Activated CD8-positive, alpha-beta memory T cell treated with anti-CD3 and anti-CD28 coated beads, Interleukin-2, amount 50 U/mL, for 48 hours (primary cell): ENCODE results near the gene SCUBE2.

Experiments used
- DNase-seq: peaks from one replicate; pipeline ENCODE4 v3.0.0-alpha.2; 2020

The SCUBE2 gene

DNA sequence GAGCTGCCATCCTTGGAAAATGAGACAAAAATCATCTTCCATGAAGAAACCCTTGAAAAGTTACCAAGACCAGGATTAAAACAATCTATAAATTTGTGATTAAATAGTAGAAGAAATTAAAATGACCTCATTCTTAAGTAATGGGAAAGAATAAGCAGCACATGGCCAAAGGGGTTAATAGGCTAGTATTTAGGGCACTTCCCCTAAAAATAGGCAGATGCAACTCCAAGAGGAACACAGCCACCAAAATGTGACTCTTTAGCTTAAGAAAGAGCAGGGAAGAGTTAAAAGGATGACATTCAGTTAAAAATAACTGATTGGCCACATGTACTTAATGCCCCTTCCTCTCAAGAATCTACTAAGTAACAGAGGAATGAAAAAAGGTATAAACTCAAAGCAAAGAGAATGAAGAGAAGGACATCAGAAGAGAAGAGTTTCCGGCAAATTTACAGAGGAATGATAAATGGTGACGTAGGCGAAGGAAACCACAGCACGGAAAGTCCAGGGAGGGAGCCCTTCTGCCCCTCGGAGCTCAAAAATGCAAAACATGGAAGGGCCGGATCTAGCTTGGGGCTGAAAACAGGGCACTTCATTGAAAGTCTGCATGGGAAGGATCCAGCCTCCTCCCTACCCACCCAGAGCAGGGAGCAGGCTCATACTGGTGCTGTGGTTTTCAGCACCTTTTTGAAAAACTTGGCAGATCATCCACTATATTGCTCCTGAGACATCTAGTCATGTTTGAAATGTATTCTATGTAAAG, 17.8 kb downstream of the SCUBE2 start:
- DNase-seq, result no peak

DNA sequence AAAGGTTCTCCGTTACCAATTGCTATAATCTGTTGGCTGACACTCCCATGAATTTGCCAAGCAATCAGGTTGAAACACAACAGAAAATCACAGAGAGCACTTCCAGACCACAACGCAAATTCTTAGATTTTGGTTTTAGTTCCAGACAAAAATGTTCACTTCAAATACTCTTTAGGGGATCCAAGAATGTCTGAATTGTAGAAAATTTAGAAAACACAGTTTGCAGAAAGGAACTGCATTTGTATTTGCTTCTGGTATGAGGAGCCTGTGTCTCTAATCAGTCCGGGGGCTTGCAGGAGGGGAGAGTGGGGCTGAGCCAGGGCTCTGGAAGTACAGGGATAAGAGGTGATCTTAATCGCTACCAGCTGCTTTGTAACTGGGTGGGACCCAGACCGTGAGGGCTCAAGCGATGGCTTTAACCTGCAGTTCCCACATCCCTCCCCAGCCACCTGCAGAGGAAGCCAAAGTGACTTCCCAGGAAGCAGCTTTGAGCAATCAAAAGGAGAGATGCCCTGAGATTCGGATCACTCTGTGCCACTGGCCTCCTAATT, 18.7 kb downstream of the SCUBE2 start:
- no peak for DNase-seq

DNA sequence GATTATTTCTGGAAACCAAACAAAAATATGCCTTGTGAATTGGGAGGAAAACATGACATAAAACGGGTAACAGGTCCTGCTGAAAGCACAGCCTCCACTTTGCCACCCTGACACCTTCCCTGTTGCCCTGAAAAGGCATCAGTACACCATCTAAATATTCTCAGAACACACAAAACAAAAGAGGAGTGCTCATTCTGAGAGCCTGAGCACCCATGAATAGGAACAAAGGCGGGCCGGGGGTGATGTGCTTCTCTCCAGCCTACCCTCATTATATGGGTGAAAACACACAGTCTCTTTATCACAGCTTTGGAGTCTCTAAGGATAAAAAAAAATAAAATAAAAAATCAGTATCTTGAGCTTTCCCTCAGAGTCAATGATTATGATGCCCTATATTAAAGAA, 19.7 kb downstream of the SCUBE2 start:
- DNase-seq, result no peak

DNA sequence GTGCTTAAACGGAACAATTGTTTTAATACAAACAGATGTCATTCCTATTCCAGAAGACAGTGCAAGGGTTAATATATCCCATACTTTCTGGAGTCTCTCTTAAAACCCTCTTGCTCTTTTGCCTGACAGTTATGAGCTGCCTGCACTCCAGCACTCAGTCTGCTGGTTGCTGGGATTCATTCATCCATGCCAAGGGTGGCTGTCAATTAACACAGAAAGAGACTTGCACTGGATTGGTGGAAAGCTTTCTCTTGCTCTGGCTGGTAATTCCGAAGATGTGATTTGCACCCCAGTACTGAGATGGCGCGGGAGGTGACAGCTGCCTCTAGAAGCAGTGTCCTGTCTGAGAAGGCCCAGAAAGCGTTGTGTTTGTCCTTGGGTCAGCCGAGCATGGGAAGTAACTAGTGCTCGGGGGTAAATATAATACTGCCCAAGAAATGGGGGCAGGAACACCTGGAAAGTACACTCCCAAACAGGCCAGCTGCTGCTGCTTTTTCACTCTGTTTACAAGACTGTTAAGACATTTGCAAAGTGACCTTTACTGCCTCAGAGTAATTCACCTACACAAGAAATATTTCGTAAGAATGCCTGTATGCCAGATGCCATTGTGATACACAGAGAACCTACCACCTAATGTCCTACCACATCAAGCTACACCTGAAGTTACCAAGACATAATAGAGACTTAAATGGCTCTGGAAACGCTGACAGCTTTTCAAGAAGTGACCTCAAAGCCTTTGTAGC, 20.5 kb downstream of the SCUBE2 start:
- no peak for DNase-seq

DNA sequence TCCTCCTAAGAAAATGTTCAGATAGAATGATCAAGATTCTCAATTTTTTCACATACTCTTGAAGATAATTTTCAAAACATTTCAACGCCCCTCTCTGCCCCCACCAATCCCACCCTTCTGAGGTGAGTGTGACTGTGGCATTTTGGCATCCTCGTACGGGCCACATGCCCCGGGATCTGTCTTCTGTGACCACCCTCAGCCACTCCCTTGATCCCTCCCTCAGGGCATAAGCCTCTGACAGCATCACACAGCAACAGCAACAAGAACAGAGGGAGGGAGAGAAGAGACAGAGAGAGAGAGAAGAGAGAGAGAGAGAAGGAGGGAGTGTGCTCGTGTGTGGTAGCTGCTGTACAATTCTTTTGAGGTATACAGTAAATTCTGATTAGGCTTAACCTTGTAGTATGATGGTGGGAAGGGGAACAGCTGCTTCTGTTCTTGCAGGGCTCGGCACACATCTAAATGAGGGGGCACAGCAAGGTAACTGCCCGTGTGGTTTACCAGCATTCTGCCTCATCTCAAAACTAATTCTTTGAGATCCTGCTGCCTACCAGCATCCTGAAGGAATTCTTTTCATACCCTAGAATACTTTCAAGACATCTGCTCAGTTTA, 21.4 kb downstream of the SCUBE2 start:
- DNase-seq, result no peak

DNA sequence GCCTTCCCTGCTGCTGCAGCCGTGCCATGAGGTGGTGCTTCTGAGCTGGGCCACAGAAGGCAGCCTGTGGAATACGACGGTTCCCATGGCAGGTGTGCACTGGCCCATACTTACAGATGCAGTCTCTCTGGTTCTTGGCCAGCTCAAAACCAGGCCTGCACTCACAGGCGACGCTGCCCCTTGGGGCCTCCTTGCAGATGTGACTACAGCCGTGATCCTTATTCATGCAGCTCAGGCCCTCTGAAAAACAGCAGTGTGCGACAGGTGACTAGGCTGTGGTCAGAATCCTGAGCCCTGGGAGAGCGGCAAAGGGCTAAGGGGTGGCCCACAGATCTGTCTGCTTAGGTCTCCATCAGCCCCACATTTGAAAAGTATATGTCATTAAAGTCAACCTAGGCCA, 22.1 kb downstream of the SCUBE2 start:
- DNase-seq, result no peak

DNA sequence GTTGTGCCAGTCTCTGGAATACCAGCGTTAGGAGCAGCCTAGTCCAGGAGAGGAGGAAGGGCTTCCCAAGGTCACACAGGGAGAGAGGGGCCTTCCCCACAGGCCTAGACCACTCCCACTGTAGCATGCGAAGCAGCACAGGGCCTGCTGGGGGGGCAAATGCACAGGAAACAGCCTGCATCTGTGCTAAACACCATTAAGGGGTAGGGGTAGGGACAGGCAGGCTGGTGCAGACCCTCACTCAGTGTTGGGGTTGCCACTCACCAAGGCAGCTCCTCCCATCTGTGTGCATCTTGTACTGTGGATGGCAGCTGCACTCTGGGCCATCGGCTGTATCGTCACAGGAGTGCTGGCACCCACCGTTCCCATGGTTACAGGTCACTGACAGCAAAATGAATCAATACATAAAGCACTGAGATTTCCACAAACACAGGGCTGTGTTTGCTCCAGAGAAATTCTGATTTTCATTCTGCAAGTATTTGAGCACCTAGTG, 24.9 kb downstream of the SCUBE2 start:
- DNase-seq, result no peak

DNA sequence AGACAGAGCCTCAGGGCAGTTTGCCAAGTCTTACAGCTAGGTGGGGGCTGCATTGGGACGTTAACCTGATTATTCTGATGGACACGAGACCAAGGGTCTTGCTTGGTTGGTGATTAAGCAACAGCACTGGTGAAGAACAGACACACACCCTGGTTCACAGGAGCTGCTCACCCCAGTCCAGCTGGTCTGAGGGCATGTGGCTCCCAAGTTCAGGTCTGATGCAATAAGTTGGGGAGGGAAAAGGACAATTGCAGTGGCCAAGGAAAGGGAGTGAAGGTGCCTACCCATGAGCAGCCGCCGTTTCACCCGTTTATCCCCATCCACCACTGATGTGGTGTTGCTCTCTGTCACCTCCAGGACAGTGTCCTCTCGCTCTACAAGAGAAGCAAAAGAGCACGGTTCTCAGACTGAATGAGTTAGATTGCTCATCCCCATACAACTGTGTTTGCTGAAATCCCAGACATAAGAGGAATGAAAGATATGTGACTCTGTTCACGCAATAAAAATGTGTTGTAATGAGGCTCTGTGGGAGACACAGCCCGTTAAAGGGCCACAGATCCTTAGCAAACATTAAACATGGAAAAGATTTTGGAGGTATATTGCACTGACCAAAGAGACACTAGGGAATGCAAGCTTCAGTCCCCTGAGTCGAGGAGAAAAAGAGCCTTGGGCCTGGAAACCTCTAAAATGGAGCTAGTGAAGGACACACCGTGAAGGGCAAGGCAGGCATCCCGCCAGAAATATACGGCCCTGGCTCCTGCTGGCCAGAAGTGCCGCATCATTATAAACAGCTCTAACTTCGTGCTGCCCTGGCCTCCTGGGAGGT, 25.6 kb downstream of the SCUBE2 start:
- no peak for DNase-seq

DNA sequence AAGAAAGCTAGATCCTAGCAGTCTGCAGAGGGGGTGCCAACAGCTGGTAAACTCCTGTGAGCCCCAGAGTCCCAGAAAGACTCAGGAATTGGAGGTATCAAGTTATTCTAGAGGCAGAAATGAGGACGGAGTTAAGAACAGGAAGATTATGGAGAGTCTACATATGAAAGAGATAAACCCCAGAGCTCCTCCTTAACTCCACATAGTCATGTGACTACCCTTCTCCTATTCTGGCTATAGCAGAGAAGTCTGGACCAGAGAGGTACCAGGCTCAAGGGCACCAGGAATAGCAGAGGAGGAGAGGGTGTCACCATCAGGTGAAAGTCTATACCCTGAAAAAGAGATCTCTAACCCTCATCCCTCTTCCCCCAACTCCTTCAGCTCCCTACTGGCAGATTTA, 29.6 kb downstream of the SCUBE2 start:
- DNase-seq, result no peak

DNA sequence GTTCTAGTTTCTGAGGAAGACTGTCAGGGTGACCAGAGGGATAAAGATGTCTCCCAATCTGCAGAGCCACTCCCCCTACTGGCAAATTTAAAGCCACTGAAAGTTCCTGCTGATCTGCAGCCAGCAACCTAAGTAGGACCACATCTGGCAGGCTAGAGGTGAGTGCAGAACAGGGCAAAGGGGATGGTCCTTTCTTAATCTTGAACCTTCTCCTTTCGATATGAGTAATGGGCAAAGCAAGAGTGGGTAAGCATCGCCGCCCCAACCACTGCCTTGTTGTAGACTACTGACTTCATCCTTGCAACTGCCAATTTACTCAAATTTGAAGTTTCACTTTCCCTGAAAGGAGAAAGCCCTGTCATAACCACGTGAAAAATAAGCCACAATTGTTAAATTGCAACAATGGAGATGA, 30.7 kb downstream of the SCUBE2 start:
- DNase-seq, result peak; percentile 79

DNA sequence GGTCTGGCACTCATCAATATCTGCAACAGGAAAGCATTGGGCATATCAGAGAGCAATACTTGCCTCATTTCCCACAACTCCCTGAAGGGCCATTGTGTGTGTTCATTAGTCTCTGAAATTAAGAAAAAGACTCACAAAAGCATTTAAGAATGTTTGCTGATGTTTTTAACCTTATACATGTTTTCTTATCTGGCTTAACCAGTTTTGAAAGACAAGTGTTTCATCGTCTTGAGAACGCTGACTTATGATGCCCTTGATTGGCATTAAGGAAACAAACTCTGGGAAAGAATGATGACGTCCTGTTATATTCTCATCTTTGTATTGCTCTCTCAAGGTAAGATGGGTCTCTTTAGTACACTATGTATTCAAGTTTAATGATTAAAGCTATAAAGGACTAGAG, 32.0 kb downstream of the SCUBE2 start:
- DNase-seq, result no peak

DNA sequence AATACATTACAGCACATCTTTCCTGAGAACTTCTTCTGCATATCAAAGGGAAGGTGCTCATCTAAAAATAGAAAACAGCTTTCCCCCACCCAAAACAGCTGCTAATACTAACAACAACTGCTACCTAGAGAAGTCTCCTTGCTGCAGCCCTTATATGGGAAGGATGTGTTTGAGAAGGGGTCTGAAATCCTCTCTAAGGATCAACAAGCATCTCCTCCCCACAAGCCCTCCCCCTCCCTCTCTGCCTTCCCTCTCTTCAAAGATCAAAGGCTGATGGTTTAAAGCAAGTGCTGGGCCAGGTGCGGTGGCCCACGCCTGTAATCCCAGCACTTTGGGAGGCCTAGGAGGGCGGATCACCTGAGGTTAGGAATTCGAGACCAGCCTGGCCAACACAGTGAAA, 33.5 kb downstream of the SCUBE2 start:
- DNase-seq, result no peak

DNA sequence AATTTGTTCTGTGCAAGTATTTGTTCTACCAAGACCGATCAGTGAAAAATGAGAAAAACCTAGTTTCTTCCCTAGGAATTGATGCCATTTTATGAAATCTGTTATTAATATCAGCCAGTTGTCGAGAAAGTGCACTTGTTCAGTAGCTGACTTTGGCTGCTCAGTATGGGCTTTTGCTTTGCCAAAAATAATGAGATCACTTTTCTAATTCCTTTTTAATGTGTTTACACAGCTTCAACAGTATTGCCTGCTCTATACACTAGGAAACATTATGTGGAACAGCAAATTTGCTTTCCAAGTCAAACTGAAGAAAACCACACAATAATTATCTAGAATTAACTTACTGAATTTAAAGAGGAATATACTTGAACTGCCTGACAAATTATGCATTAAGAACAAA, 34.4 kb downstream of the SCUBE2 start:
- no peak for DNase-seq

DNA sequence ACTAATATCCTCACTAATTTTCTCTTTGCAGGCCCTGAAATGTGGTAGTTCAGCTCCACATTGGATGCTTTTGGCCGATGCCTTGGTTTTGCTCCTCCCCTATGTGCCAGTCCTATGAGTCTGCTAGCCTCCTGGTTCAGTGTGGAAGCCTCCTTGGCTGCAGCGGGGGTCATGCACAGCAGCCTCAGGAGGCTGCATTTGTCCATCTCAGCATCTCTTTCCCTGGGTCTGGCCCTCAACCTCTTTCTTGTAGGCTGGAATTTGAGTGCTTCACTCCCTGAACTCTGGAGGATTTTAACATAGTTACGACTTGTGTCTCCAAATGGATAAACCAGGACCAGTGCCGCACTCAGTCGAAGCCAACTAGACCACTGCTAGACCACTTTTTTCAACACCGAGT, 34.9 kb downstream of the SCUBE2 start:
- no peak for DNase-seq

DNA sequence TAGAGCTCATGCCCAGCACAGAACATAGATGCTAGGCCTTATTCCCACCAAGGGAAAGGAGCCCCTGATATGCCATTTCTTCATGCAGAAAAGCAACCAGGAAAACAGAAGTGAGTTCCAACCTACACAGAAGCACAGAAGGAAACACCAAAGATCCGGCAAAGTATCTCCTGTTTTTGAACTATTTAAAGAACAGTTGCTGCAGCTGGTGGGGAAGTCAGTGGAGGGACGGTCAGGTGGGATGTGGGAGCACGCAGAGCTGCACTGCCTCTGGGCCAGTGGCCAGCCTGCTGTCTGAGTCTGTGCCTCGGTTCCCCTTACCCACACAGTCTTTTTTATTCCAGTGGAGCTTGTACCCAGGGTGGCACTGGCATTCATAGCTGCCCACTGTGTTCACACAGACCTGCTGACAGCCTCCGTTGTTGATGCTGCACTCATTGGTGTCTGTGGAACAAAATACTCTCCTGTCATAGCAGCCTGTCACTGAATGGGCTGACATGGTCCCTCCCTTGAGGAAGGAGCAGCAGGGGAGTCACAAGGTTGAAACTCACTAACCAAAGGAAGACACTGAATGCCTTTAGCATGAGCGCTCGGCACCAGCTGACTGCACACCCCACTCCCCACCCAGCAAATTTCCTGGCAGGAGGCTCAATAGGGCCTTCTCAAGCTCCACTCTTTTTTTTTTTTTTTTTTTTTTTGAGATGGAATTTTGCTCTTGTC, 37.9 kb downstream of the SCUBE2 start:
- DNase-seq, result no peak

DNA sequence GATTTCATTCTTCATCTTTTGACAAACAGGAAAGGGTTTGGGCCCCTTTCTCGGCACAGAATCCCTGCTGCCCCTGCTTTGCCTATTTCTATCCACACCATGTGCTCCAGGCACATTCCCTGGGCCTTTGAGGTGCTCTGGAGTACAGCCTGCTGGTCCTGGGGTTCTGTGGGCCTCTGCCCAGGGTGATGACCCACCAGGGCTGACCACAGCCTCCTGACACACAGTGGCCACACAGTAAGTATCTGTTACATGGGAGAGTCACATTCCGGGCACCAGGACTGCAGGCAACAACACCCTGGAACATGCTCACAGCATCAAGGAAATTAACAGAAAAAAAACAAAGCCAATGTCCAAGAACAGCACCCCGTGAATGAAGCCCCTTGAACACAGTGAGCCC, 39.1 kb downstream of the SCUBE2 start:
- DNase-seq, result no peak

DNA sequence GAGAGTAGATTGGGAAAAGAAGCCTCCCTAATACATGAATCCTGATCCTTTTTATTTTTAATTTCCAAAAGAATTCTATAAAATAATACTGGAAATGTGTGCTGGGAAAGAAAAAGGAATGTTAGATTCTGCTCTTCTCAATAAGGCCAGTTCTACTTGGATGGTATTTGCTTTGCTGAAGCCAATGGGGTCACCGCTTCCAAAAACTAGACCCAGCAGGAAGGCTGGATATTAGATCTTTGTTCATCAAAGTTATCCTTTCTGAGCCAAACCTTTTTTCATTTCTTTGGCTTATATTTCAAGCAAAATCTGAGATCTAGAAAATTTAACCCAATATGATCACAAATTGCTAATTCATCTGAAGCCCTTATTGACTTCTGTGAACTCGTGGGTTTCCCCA, 41.4 kb downstream of the SCUBE2 start:
- DNase-seq, result no peak

DNA sequence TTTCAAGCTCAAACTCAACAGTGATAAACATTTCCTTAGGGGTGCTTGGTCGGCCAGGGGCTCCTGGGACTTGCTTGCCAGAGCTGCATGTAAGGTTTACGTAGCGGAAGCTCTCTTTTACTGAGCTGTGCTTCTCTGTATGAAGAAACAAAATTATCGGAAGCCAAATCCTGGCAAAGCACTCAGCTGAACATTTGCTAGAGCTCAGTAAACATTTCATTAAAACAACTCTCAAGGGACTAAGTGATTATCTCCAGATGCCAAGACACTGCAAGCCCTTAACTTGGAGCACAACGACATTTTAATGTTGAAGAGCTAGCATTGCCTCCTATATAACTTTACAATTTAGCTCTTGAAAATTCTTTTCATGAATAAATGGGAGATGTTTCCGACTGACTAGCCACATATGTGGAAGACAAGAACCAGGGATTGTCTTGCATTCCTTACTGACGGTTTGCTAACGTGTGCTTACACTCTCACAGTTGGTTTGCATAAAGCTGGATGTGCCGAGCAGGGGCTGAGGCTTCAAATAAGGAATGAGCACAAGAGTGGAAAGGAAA, 43.4 kb downstream of the SCUBE2 start:
- DNase-seq, result peak; percentile 20

DNA sequence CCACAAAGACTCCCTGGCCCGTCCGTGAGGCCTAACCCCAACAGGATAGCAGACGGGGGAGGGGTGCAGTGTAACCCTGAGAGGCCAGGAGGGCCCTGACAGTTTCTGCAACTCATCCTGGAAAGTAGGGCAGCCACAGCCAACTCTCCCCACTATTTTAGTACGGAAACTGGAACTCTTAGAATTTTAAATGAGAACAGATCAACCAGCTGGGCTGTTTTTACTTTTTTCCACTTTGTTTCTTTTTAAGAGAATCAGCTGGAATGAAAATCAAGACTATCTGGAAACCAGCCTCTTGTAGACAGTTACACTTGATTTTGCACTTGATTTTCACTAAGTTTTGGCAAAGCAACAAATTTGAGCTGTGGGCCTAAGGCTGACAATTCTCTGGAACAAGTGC, 44.9 kb downstream of the SCUBE2 start:
- peak; percentile 12 for DNase-seq

DNA sequence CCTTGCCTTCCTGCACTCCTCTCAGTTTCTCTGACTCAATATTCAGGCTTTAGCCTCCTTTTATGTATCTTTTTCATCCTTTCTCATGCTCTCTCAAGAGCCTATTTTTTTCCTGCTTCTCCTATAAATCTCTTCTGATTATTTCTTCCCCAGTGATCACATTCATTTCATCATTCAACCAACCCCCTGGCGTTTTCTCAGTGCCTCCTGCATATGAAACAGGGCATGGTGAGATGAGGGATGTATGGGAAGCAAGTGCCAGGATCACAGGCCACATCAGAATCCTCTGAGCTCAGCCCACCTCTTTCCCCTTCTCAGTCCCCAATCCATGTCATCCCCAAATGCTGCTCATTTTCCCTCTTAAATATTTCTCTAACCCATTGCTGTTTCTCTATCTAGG, 48.9 kb downstream of the SCUBE2 start:
- peak; percentile 2 for DNase-seq

DNA sequence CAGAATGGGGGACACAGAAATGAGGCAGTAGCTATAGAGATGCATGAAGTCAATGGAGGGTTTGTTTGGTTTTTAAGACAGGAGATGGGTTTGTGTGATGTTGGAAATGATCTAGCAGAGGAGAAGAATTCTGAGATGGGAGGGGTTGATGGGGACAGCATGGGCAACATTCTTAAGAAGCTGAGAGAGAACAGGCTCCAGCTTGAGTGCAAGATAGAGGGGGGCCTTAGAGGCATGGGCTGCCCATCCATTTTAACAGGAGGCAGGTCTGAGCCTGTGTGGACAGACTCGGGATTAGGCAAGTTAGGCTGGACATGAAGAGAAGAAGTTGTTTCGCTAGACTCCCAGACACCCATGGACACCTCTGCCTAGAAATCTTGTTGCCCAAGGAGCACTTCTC, 49.7 kb downstream of the SCUBE2 start:
- peak; percentile 17 for DNase-seq

DNA sequence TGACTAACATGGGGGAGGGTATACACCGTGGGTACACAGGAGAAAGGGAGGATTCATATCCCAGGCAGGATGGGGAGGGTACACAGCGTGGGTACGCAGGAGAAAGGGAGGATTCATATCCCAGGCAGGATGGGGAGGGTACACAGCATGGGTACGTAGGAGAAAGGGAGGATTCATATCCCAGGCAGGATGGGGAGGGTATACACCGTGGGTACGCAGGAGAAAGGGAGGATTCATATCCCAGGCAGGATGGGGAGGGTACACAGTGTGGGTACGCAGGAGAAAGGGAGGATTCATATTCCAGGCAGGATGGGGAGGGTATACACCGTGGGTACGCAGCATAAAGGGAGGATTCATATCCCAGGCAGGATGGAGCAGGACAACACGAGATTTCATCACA, 51.0 kb downstream of the SCUBE2 start:
- peak; percentile 1 for DNase-seq
